ENCODE measurements around the gene DKC1.

DNA sequence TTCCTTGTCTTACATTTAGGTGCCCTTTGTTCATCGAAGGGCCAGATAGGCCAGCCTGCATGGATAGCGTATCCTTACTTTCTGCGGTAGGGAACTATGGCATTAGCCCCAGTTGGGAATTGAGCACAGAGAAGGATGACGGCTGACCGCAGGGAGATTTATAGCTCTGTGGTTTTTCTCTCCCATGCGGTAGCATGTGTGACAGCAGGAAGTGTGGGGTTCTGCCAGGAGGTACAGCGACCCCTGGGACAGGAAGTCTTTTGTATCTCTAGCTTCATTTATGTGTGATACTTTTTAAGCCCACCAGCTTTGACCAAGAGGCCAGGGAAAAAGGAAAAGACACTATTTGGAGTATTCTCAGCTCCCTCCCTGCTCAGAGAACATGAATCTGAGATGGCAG is 44.8 kb upstream of the DKC1 start:
- no peak for TF ChIP-seq CTCF (IDR thresholded peaks at IDR 0.05)
- TF ChIP-seq POLR2AphosphoS5 (IDR thresholded peaks at IDR 0.05) = no peak

Data from breast epithelium (tissue), 3 donors.